ENCODE data around the gene MAT2A. TPM values are rescaled to one million over a fixed set of nuclear protein-coding genes. Genes with fewer than 3 reads are reported as not detected.
A peak's percentile ranks its signal among the peaks of the same experiment; 100 is the strongest.

Gene MAT2A
- total RNA-seq, 1 donor from 2014 or later: 183 TPM

DNA sequence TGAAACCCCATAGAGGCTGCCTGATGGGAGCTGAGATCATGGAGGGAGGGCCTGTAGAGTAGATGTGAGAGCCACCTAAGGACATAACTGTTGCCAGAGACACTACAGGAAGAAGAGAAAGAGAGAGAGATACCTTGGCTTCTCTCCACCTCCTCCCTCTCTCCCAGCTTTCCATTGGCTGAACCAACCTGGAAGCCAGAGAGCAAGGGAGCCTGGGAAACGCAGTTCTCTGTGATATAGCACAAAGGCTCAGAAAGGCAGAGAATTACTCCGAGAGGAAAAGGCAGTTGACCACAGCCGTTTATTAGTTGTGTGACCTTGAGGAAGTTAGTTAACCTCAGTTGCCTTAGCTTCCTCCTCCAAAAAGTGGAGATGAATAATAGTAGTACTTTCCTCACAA, 37.7 kb upstream of the MAT2A start:
- no peak overlapping the region for H3K4me3 Mint-ChIP-seq (ENCODE audit: unreplicated experiment)
- no peaks in the 10 kb centered on the region for H3K27me3 Mint-ChIP-seq (ENCODE audit: unreplicated experiment)
- no peak for TF ChIP-seq CTCF (IDR thresholded peaks at IDR 0.05)
- no peak overlapping the region for H3K27ac Mint-ChIP-seq (ENCODE audit: unreplicated experiment)
- no peaks in the 10 kb centered on the region for H3K9me3 Mint-ChIP-seq (ENCODE audit: unreplicated experiment)
- DNase-seq (ENCODE audit: extremely low spot score, unreplicated experiment): no peak
- no peaks in the 10 kb centered on the region for H3K36me3 Mint-ChIP-seq (ENCODE audit: unreplicated experiment)
- peaks cover 42% of the 10 kb centered on the region for H3K4me1 Mint-ChIP-seq (ENCODE audit: unreplicated experiment)

DNA sequence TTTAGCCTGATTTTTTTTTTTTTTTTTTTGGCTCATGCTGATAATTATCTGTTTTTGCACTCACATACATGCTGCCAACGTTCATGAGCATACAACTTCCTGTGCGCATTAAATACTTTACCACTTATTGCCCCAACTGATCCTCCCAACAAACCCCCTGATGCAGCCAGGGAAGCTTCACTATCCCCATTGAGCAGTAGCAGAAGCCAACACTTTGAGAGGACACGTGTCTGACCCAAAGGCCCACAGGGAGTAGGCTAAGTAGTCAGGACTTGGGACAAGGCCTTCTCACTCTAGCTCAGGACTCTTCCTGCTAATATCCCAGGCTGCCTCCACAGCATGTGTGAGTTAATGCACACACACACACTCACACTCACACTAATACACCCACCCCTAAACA, 36.2 kb upstream of the MAT2A start:
- DNase-seq (ENCODE audit: extremely low spot score, unreplicated experiment): no peak
- H3K27me3 Mint-ChIP-seq (ENCODE audit: unreplicated experiment): no peaks in the 10 kb centered on the region
- TF ChIP-seq CTCF (IDR thresholded peaks at IDR 0.05): no peak
- H3K36me3 Mint-ChIP-seq (ENCODE audit: unreplicated experiment): no peaks in the 10 kb centered on the region
- no peak overlapping the region for H3K27ac Mint-ChIP-seq (ENCODE audit: unreplicated experiment)
- peaks cover 56% of the 10 kb centered on the region for H3K4me1 Mint-ChIP-seq (ENCODE audit: unreplicated experiment)
- no peaks in the 10 kb centered on the region for H3K9me3 Mint-ChIP-seq (ENCODE audit: unreplicated experiment)
- H3K4me3 Mint-ChIP-seq (ENCODE audit: unreplicated experiment): no peak overlapping the region

DNA sequence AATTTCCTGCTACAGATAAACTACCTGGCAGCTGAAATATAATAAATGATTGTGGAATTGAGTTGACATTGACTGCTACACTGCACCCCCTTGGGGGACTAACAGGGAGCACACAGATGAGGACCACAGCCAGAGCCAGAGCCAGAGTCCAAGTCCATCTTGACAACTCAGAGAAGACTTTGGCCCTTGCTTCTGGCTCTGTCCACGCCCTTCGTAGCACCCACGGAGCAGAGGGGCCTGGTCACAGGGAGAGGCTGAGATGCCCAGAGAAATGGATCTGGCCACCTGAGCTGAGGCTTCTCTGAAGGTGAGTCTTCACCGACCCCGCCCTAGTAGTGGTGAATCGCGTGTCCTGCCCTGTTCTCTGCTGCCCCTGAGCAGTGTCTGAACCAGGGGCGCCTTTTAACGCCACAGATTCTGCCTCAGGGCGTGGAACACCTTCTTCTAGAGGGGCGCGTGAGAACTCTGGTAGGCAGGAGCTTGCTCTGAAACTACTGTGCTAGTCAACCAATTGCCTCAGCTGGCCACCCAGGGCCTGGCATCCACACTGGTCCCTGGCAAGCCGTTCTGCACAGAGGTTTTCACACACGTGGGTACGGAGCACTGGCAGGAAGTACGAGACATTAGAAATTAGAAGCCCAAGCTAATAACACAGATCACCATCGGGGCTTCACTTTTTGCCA, 35.7 kb upstream of the MAT2A start:
- no peak for TF ChIP-seq CTCF (IDR thresholded peaks at IDR 0.05)
- no peak for DNase-seq (ENCODE audit: extremely low spot score, unreplicated experiment)
- no peak overlapping the region for H3K4me3 Mint-ChIP-seq (ENCODE audit: unreplicated experiment)
- H3K27me3 Mint-ChIP-seq (ENCODE audit: unreplicated experiment): no peaks in the 10 kb centered on the region
- H3K27ac Mint-ChIP-seq (ENCODE audit: unreplicated experiment): peak overlapping the region; percentile 68
- H3K4me1 Mint-ChIP-seq (ENCODE audit: unreplicated experiment): peaks cover 56% of the 10 kb centered on the region
- H3K36me3 Mint-ChIP-seq (ENCODE audit: unreplicated experiment): no peaks in the 10 kb centered on the region
- H3K9me3 Mint-ChIP-seq (ENCODE audit: unreplicated experiment): no peaks in the 10 kb centered on the region

DNA sequence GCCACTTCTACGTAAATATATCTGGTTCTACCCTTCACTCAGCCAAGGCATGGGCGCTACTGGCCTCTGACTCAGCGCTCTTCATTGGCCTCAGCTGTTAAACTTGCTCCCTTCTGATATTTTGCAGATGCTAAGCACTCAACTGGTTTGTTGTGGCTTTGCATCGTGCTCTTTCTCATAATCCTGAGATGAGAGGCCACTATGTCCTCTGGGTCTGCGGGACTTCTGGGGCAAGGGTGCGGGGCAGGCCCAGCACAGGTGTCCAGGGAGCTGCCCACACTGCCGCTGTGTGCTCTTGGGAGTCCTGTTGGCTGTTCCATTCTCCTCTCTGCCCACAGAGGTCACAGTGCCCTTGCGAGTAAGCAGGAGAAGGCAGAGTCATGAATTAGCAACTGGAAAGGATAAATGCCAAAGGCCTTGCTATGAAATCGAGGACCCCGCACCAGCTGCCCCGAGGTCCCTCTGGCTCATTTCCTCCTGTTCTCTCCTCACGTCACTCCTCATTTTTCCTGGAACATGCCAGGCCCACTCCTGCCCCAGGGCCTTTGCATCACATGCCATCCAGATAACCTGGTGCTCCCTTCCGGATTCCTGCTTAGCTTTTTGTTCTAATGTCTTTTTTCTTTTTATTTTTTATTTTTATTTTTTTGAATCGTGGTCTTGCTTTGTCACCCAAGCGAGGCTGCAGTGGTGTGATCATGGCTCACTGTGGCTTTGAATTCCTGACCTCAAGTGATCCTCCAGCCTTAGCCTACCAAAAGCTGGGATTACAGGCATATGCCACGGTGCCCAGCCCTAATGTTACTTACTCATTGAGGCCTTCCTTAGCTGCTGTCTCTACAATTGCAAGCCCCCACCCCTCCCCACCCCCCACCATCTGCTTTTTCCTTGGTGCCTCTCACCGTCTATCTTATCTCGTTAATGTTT, 34.9 kb upstream of the MAT2A start:
- Mint-ChIP-seq H3K27me3 (ENCODE audit: unreplicated experiment) (no peaks in the 10 kb centered on the region), H3K9me3 (ENCODE audit: unreplicated experiment) (no peaks in the 10 kb centered on the region), H3K36me3 (ENCODE audit: unreplicated experiment) (no peaks in the 10 kb centered on the region), H3K4me1 (ENCODE audit: unreplicated experiment) (peaks cover 52% of the 10 kb centered on the region), H3K4me3 (ENCODE audit: unreplicated experiment) (no peak overlapping the region), H3K27ac (ENCODE audit: unreplicated experiment) (peak overlapping the region; percentile 92)
- DNase-seq (ENCODE audit: extremely low spot score, unreplicated experiment): no peak
- TF ChIP-seq CTCF (IDR thresholded peaks at IDR 0.05): no peak

- H3K27me3 Mint-ChIP-seq (ENCODE audit: unreplicated experiment): no peaks in the 10 kb centered on the region
- no peaks in the 10 kb centered on the region for H3K9me3 Mint-ChIP-seq (ENCODE audit: unreplicated experiment)
- DNase-seq (ENCODE audit: extremely low spot score, unreplicated experiment): no peak
- peak overlapping the region; percentile 34 for H3K4me3 Mint-ChIP-seq (ENCODE audit: unreplicated experiment)
- H3K27ac Mint-ChIP-seq (ENCODE audit: unreplicated experiment): peak overlapping the region; percentile 92
- H3K4me1 Mint-ChIP-seq (ENCODE audit: unreplicated experiment): peaks cover 48% of the 10 kb centered on the region
- no peaks in the 10 kb centered on the region for H3K36me3 Mint-ChIP-seq (ENCODE audit: unreplicated experiment)
- TF ChIP-seq CTCF (IDR thresholded peaks at IDR 0.05): no peak
These were observed 34.1 kb upstream of the MAT2A start for GRCh38 chr2:85504778-85505261.
